Measurements from ENCODE around the gene CDH23. TPM values are rescaled to one million over a fixed set of nuclear protein-coding genes. Genes with fewer than 3 reads are reported as not detected.

Gene CDH23
- total RNA-seq, 1 donor from 2014 or later = 10.3 TPM

DNA sequence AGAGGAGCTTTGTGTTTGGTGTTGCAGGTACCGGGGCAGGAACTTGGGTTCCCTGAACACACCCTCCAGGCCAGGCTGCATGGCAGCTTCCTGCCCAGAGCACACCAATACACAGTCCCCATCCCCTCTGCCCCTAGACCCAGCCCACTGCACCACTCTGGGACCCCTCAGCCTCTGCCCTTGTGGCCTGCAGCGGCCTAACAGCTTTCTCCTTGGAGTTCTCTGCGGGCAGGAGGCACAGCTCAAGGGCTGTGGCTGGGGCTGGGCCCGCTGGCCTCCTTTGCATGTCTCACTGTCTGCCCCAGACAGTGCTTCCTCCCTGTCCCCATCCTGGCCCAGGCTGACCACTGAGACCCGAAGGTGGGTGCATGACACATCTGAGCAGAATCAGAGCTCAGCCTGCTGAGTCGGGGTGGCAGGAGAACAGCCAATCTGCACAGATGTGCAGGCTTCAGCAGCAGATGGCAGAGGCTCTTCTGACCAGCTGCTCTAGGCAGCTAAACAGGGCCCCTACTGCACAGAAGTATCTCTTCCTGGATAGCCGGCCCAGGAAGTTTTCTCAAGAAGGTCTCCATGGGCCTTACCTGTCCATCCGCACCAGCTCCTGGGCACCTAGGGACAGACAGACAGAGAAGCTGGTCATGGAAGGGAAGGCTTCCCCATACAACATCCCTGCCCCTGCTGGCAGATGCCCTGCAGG is 355.8 kb downstream of the CDH23 start:
- no peaks in the 10 kb centered on the region for H3K27me3 ChIP-seq
- peaks cover 82% of the 10 kb centered on the region for H3K4me1 ChIP-seq
- H3K36me3 ChIP-seq = peaks cover 0 to 32% of the 10 kb centered on the region in 2 donors
- intact Hi-C loops (cut with DNase I) = no loop called here
- H3K27ac ChIP-seq = peak overlapping the region; percentile 15
- DNase-seq (ENCODE audit: extremely low spot score in 2 of 2) = no peak
- no peaks in the 10 kb centered on the region for H3K9me3 ChIP-seq
- no peak for TF ChIP-seq POLR2AphosphoS5 (IDR thresholded peaks at IDR 0.05; ENCODE audit: insufficient read depth in 1 of 2, low read depth in 1 of 2)
- H3K4me3 ChIP-seq = no peak overlapping the region

DNA sequence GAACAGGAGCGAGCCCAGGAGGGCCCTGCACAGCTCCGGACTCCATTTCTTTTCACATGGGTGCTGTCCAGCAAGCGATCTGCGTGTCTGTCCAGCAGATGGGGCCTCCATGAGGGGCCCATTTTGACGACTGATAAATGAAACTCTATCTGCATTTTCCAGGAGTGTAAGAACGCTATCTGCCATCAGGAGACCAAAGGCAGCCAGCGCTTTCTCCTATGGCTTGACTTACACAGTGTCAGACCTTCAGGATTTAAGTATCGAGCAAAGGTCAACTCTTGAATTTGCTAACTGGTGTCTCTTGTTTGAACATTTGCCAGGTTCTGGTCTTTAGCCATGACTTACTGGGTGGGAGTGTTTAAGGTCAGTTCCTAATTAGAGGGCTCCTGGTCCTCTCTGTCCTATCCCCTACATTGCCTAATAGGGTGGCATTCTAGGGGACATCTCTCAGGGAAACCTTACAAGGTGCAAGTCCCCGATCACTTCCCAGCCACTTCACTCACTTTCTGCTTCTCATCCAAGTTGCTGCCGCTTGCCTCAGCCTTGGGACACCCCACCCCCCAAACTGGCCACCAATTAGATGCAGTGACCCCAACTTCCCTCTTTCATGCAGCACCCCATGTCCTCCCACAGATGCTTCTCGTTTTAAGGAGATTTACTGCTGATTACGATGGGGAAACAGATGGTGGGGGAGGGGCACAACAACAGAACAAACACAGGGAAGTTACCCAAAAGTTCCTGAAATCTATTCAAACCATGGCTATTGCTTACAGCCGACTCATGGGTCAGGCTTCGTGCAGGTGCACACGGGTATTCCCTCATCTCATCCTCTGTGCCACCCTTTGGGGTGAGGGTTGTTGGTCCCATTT is 356.6 kb downstream of the CDH23 start:
- Histone ChIP-seq H3K27ac (peak overlapping the region; percentile 15), H3K4me1 (peaks cover 82% of the 10 kb centered on the region), H3K9me3 (no peaks in the 10 kb centered on the region), H3K4me3 (no peak overlapping the region), H3K27me3 (no peaks in the 10 kb centered on the region), H3K36me3 (peaks cover 0 to 35% of the 10 kb centered on the region in 2 donors)
- intact Hi-C loops (cut with DNase I) = no loop called here
- no peak for DNase-seq (ENCODE audit: extremely low spot score in 2 of 2)
- TF ChIP-seq POLR2AphosphoS5 (IDR thresholded peaks at IDR 0.05; ENCODE audit: insufficient read depth in 1 of 2, low read depth in 1 of 2) (no peak), POLR2A (IDR thresholded peaks at IDR 0.05) (peak in 1 of 2 donors; percentile 12)
- TF ChIP-seq, protein P1, sequence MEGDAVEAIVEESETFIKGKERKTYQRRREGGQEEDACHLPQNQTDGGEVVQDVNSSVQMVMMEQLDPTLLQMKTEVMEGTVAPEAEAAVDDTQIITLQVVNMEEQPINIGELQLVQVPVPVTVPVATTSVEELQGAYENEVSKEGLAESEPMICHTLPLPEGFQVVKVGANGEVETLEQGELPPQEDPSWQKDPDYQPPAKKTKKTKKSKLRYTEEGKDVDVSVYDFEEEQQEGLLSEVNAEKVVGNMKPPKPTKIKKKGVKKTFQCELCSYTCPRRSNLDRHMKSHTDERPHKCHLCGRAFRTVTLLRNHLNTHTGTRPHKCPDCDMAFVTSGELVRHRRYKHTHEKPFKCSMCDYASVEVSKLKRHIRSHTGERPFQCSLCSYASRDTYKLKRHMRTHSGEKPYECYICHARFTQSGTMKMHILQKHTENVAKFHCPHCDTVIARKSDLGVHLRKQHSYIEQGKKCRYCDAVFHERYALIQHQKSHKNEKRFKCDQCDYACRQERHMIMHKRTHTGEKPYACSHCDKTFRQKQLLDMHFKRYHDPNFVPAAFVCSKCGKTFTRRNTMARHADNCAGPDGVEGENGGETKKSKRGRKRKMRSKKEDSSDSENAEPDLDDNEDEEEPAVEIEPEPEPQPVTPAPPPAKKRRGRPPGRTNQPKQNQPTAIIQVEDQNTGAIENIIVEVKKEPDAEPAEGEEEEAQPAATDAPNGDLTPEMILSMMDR (IDR thresholded peaks at IDR 0.05) = no peak

DNA sequence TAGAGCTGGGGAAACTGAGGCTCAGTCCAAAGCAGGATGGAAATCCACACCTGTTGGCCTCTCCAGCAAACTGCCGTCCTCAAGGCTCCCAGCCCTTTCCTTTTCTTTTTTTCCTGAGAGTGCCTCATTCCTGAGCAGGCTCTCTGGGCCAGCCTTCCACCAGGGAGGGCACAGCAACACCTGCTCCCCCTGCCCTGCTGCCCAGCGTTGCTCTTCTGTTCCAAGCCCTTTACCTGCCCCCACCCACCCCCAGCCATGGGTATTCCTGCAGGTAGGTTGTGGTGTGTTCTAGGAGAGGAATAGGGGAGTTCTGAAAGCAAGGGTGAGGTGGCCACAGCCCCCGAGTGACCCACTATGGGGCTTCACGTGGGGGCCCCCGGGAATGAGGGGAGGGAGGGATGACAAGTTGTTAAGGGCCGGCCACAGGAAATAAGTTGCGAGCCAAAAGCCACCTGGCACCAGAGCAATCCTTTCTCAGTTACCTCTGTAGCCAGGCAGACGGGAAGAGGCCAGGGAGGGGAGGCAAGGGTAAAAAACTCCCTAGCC is 357.3 kb downstream of the CDH23 start:
- Histone ChIP-seq H3K4me1 (peaks cover 82% of the 10 kb centered on the region), H3K36me3 (peaks cover 0 to 41% of the 10 kb centered on the region in 2 donors), H3K27ac (peak overlapping the region; percentile 13)

DNA sequence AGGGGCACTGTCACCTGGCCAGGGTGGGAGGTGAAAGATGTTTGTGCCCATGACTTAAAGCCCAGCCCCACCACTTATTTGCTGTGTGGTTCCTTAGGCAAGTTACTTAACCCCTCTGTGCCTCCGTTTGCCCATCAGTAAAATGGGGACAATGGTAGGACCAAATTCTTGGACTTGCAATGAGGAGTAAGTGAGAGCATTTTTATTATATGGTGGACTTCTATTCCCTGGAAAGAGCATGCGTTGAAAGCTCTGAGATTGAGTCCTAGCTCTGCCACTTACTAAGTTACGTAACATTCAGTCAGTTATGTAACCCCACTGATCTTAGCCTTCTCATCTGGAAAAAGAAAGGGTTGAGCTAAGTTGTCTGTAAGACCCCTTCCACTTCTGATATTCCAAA is 357.8 kb downstream of the CDH23 start:
- Histone ChIP-seq H3K4me1 (peaks cover 82% of the 10 kb centered on the region), H3K36me3 (peaks cover 0 to 45% of the 10 kb centered on the region in 2 donors), H3K27me3 (no peaks in the 10 kb centered on the region), H3K9me3 (no peaks in the 10 kb centered on the region), H3K4me3 (no peak overlapping the region), H3K27ac (peak overlapping the region; percentile 66)
- intact Hi-C loops (cut with DNase I) = no loop called here
- TF ChIP-seq POLR2AphosphoS5 (IDR thresholded peaks at IDR 0.05; ENCODE audit: insufficient read depth in 1 of 2, low read depth in 1 of 2) = no peak
- TF ChIP-seq, protein P1 (IDR thresholded peaks at IDR 0.05) = no peak
- no peak for TF ChIP-seq POLR2A (IDR thresholded peaks at IDR 0.05)
- DNase-seq (ENCODE audit: extremely low spot score in 2 of 2) = no peak

More for the DNA sequence above, 357.3 kb downstream of the CDH23 start:
- intact Hi-C loops (cut with DNase I) = no loop called here
- H3K4me3 ChIP-seq = no peak overlapping the region
- no peaks in the 10 kb centered on the region for H3K27me3 ChIP-seq
- no peaks in the 10 kb centered on the region for H3K9me3 ChIP-seq
- DNase-seq (ENCODE audit: extremely low spot score in 2 of 2) = no peak
- TF ChIP-seq POLR2AphosphoS5 (IDR thresholded peaks at IDR 0.05; ENCODE audit: insufficient read depth in 1 of 2, low read depth in 1 of 2) = no peak
- TF ChIP-seq POLR2A (IDR thresholded peaks at IDR 0.05) = no peak
- TF ChIP-seq, protein P1 (IDR thresholded peaks at IDR 0.05) = no peak

DNA sequence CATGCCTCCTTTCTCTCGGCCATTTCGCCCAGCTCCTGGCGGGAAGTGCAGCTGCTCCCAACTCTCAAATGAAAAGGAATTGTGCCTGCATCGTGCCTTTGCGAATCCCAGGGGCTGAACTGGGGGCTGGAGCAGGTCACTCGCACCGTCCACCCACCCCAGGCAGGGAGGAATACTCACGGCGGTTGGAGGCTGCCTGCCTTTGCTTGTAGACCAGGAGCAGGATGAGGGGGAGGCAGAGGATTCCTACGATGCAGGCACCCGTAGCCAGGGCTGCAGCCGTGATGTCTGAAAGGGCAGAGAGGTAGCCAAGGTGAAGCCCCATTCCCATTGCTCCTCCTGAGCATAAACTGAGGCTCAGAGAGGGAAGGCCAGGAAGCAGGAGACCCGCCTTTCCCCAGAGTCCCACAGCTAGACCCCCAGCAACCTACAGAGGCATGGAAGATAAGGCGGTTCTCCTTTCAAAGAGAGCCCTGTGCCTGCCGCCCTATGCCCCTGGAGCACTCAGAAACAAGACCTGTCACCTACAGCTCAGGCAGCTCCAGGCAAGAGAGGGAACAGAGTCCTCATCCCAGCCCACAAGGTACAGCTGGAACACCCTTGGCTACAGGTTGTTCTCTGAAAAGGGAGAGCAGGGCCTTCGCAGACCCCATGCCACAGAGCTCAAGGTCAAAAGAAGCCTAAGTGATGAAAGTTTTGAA is 358.6 kb downstream of the CDH23 start:
- Histone ChIP-seq H3K4me1 (peaks cover 75% of the 10 kb centered on the region), H3K27me3 (no peaks in the 10 kb centered on the region), H3K27ac (peak overlapping the region; percentile 66), H3K9me3 (no peaks in the 10 kb centered on the region), H3K4me3 (no peak overlapping the region), H3K36me3 (peaks cover 0 to 42% of the 10 kb centered on the region in 2 donors)
- DNase-seq (ENCODE audit: extremely low spot score in 2 of 2) = no peak
- intact Hi-C loops (cut with DNase I) = no loop called here
- TF ChIP-seq POLR2AphosphoS5 (IDR thresholded peaks at IDR 0.05; ENCODE audit: insufficient read depth in 1 of 2, low read depth in 1 of 2) (no peak), POLR2A (IDR thresholded peaks at IDR 0.05) (no peak)
- TF ChIP-seq, protein P1 (IDR thresholded peaks at IDR 0.05) = no peak

All from vagina (tissue), 2 donors.